Raji (cell line): ENCODE results near the gene RPL28.

Experiments used
- POLR2A ChIP-seq: IDR thresholded peaks from 2 replicates; pipeline ENCODE4 v1.6.1; 2011; ENCODE audit warnings: low read depth, low read length, control low read depth; ENCODE audit not compliant: insufficient read depth

The RPL28 gene

GRCh38 chr19:55348317-55349034 lies 37.3 kb upstream of the RPL28 start:
- TF ChIP-seq POLR2A: no peak

GRCh38 chr19:55350620-55351315 lies 35.0 kb upstream of the RPL28 start:
- no peak for TF ChIP-seq POLR2A

GRCh38 chr19:55352040-55352439 lies 33.7 kb upstream of the RPL28 start:
- TF ChIP-seq POLR2A: no peak

GRCh38 chr19:55352549-55353145 lies 33.1 kb upstream of the RPL28 start:
- no peak for TF ChIP-seq POLR2A

- TF ChIP-seq POLR2A: no peak
Observed at GRCh38 chr19:55353356-55353802, 32.4 kb upstream of the RPL28 start.

DNA sequence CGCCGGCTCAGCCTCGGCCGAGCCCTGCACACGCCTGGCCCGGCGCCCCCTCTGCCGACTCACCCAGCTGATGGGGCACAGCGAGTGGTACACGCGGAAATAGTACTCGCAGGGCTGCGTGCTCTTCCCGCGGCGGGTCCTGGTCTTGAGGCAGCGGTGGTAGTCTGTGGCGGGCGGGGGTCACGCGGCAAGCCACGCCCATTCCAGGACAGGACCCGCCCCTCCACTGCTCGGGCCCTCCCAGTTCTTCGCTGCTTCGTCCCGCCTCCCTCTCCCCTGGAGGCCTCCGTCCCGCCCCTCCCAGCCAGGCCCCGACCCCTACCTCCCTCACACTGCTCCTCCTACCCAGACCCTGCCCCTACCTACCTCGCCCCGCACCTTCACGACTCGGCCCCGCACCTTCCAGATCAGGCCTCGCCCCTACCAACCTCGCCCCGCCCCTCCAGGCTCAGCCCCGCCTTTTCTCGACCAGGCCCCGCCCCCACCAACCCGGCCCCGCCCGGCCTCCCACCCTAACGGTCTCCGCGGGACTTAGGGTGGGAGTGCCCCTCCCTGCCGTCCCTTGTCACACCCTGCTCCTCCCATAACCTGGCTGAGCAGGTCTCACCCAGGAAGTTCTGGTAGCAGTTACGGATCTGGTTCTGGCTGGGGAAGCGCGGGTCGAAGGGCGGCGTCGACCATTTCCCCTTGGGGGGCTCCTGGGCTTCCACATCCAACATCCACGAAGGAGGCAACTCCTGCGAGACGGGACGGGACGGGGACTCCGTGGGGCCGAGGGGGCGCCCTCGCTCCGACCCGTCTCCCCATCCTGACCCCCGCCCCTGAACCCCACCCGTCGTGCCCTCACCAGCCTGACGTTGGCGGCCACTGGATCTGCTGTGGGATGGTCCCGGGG lies 31.7 kb upstream of the RPL28 start:
- no peak for TF ChIP-seq POLR2A

DNA sequence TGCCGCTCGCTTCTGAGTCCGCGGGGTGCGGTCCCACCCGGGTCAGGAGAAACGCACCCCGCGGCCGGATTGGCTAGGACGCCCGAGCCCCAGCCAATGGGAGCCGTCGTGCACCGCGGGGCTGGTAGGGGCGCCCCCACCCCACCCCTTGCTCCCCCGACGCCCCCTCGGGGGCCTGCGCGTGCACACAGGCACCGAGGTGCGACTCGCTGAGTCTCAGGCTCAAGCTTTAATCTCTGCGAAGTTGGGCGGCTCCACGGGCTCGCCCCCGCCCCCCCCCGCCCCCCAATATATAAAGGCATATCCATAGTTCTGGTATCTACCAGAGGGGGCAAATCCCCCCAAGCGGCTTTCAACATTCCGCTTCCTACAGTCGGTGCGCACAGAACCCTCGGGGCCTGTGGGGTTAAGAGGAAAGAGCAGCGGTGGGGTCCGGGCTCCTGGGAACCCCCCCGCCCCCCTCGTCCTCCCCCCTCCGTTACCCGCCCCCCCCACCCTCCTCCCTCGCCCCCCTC lies 31.0 kb upstream of the RPL28 start, which contains the start of gene COX6B2:
COX6B2 (minus strand) TSS at position 22 of the 515 bp plus-strand sequence. CDS start 198 bp downstream, outside the sequence.
- no peak for TF ChIP-seq POLR2A

GRCh38 chr19:55355213-55355821 lies 30.4 kb upstream of the RPL28 start:
- TF ChIP-seq POLR2A: no peak

GRCh38 chr19:55358493-55358892 lies 27.2 kb upstream of the RPL28 start:
- no peak for TF ChIP-seq POLR2A

DNA sequence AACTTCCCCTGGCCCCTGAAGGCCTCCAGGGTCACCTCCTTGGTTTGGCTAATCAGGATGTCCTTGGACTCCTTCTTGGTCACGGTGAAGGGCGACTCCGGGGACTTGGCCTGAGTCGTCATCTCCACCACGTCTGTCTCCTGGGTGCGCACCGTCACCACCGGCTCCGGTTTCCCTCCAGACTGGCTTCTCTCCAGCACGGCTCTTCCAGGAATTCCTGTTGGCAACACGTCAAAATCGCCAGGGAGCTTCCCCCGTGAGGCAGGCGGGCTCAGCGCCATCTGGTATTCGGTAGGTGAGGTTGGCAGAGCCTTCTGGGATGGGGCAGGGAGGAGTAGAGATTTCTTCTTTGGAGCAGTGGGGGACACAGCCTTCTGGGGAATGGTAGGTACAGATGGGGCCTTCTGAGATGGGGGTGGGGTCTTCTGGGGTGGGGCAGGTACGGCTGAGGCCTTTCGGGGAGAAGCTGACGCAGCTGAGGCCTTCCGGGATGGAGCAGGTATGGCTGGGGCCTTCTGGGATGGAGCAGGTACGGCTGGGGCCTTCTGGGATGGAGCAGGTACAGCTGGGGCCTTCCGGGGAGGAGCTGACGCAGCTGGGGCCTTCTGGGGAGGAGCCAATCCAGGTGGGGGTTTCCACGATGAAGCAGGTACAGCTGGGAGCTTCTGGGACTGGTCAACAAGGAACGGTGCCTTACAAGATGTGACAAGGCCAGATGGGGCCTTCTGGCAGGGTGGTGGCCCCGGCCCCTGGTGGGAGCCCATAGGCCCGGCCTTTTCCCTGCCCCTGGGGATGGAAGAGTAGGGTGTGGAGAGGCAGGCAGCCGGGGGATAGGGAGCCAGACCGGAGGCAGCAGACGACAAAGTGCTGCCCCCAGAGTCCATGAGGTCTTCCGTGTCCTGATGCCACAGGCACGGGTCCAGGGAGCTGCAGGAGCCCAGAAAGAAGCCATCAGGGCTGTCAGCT lies 26.5 kb upstream of the RPL28 start:
- no peak for TF ChIP-seq POLR2A

- no peak for TF ChIP-seq POLR2A
Observed at GRCh38 chr19:55360902-55361301, 24.8 kb upstream of the RPL28 start.

DNA sequence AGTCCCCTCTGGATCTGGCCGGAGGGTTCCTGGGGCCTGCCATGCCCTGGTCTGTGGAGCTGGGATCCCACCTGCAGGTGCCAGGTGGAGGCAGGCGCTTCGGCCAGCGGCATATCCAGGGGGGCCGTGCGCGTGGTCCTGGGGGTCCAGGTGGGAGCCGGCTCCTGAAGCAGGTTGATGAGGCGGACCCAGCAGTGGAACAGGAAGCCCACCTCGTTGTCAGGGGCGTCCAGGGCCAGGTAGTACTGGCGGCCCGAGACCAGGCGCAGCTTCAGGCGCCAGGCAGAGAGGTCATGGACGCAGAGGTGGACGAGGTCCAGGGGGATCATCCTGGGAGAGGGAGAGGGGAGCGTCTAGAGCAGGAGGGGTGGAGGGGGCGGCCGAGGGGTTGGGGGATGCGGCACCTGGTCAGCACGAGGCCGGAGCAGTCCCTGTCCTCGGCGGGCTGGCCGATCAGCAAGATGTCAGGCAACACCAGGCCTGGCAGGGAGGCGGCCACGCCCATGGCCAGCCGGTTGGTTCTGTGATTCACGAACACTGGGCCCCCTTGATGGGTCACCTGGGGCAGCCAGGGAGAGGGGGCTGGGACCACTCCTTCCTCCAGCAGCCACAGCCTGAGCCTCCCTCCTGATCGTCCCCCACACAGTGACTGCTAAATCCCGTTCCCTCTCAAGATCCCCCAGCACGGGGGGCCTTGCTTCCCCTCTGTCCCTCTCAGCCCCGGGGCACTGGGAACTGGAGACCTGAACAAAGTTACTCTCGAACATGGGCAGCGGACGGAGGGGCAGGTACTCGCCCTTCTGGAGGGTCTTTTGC lies 23.4 kb upstream of the RPL28 start:
- TF ChIP-seq POLR2A: no peak
